ENCODE results near the gene OR5H6.
"Not testable (repeated sequence)": the region's sequence is repeated elsewhere in the genome, so short reads cannot be mapped to it uniquely, and the experiment has no call there.

The OR5H6 gene

GRCh38 chr3:98263944-98264343 lies at the start of gene OR5H6:
Gene OR5H6 (plus strand): TSS chr3:98264244. CDS start chr3:98264333, 89 bp downstream.
- DNase-seq: no peak

GRCh38 chr3:98215051-98215450 lies 49.0 kb upstream of the OR5H6 start:
- no peak for DNase-seq

- DNase-seq: no peak
Observed at GRCh38 chr3:98223907-98224672, 40.0 kb upstream of the OR5H6 start.

- DNase-seq: no peak
Observed at GRCh38 chr3:98232489-98232888, 31.6 kb upstream of the OR5H6 start.

GRCh38 chr3:98233468-98233867 lies 30.6 kb upstream of the OR5H6 start:
- no peak for DNase-seq

GRCh38 chr3:98240131-98240530 lies 23.9 kb upstream of the OR5H6 start:
- DNase-seq: no peak

GRCh38 chr3:98242155-98242554 lies 21.9 kb upstream of the OR5H6 start:
- no peak for DNase-seq

- no peak for DNase-seq
Observed at GRCh38 chr3:98243843-98244242, 20.2 kb upstream of the OR5H6 start.

- no peak for DNase-seq
Observed at GRCh38 chr3:98246142-98246541, 17.9 kb upstream of the OR5H6 start.

GRCh38 chr3:98256026-98256425 lies 8.0 kb upstream of the OR5H6 start:
- DNase-seq: not testable (repeated sequence)

GRCh38 chr3:98259707-98260106 lies 4.3 kb upstream of the OR5H6 start:
- no peak for DNase-seq

GRCh38 chr3:98262046-98262445 lies 2.0 kb upstream of the OR5H6 start:
- no peak for DNase-seq

GRCh38 chr3:98269846-98270245 lies 5.8 kb downstream of the OR5H6 start:
- DNase-seq: no peak

GRCh38 chr3:98272126-98272525 lies 8.1 kb downstream of the OR5H6 start:
- no peak for DNase-seq

- DNase-seq: no peak
Observed at GRCh38 chr3:98274914-98275313, 10.9 kb downstream of the OR5H6 start.

- no peak for DNase-seq
Observed at GRCh38 chr3:98282205-98282604, 18.2 kb downstream of the OR5H6 start, which contains the start of gene OR5H2. Gene OR5H2 (plus strand): TSS chr3:98282505. CDS start chr3:98282903, 398 bp downstream.

GRCh38 chr3:98290916-98291315 lies 26.9 kb downstream of the OR5H6 start:
- no peak for DNase-seq

- no peak for DNase-seq
Observed at GRCh38 chr3:98291332-98291957, 27.4 kb downstream of the OR5H6 start.

All from COR-L47 (cell line).